GM18951 (cell line): Measurements from ENCODE around the gene GPR153.

ENCODE experiments used
- POLR2A ChIP-seq: IDR thresholded peaks from 4 replicates; pipeline ENCODE4 v1.6.1; 2011; ENCODE audit warnings: mild to moderate bottlenecking; ENCODE audit not compliant: insufficient read length, insufficient read depth; ENCODE audit errors: extremely low read depth
- in situ Hi-C: fragments of 300-500 bp; cut with MboI; formaldehyde crosslinking; loops from one replicate; pipeline ENCODE4 v1.12.0; 2022; ENCODE audit warnings: low sequenced_read_pairs, mixed read lengths, inconsistent platforms; ENCODE audit not compliant: unreplicated experiment

Gene GPR153

GRCh38 chr1:6200188-6200809 is 60.6 kb downstream of the GPR153 start:
- no peak for TF ChIP-seq POLR2A
- in situ Hi-C loops, result no loop called here

DNA sequence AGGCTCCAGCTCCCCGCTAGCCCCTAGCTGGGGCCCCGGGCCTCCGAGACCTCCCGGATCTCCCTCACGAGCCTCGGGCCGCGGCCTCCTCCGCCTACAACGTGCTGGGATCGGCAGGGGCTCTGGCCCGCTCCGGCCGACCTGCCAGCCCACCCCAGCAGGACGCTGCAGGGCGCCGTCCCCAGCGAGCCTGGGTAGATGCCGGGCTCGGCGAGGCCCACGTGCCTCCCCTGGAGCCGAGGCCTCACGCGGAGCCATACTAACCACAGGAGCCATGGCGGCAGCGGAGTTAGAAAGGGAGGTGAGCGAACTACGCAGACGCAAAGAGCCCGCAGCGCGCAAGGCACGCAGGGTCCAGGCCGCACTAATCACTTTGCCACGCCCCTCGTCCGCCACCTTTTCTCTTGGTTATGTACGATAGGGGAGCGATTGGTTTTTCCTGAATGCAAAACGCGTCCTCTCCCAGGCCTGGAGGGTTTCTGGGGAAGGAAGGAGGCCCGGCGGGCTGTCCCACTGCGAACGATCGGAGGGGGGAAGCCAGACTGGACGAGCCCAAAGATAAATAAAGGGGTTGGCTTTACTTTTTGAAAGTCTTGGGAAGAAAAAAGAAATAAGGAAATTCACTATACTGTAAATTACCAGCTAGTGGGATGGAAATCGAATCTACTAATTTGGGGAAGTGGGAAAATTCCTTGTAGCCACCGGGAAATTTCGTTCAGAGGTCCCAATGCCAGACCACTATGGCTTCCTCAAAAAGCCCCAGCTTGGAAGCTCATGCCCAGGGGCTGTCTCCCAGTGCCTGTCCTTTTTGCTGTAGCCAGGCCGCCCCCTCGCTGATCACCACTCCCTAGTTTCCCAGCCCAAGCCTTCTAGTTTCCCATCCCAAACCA is 61.4 kb downstream of the GPR153 start, which contains the start of gene RPL22:
Gene RPL22, minus strand, starts transcription at position 298 of the 890 bp plus-strand sequence. Its CDS starts 22 bp downstream, at position 276.
- peak; percentile 94 for TF ChIP-seq POLR2A
- in situ Hi-C loops, result no loop called here

- TF ChIP-seq POLR2A, result no peak
- in situ Hi-C loops, result no loop called here
Measured at GRCh38 chr1:6198646-6199297, 62.1 kb downstream of the GPR153 start.

DNA sequence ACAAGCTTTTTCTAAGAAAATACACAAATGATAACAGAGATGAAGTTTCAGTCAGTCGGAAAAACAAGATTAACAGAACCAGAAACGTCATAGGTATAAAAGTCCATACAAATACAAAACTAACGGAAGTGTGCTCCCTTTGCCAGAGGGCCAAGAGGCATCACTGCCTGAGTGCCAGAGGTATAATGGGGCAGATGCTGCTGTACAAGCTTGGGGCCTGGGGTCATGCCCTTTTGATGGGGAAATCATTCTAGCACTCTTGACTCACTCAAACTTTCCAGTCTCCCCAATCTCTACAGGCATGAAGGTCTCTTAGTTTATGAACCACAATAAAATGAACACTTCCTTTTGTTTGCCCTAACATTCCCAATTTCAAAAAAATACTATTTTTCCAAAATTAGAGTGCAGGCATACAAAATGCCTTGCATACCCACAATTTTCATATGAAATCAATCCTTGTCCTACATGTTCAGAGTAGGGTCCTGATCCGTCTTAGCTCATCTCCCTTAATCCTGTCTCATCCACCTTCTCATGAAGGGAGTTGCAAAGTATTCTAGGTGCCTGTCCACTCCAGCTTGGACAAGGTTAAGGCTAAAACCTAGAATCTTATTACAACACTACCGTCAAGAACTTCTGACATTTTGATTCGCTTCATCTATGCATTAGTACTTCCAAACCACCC is 63.0 kb downstream of the GPR153 start:
- in situ Hi-C loops, result no loop called here
- no peak for TF ChIP-seq POLR2A
